Liver (tissue), 9 donors: ENCODE data around the gene GPBP1L1. TPM values are rescaled to one million over a fixed set of nuclear protein-coding genes. Genes with fewer than 3 reads are reported as not detected.

Experiments
- DNase-seq: peaks from one replicate; pipeline ENCODE4 v3.0.0-alpha.2; 2017; ENCODE audit warnings: low spot score
- H3K27ac ChIP-seq, 2 donors: one replicate each; pipeline ENCODE4 v1.7.0; 2013; ENCODE audit warnings: inconsistent platforms in 2 of 2, low read length in 2 of 2, control low read depth in 1 of 2, low read depth in 1 of 2, mild to moderate bottlenecking in 1 of 2
- H3K27me3 ChIP-seq, 4 donors: one replicate each; pipeline versions ENCODE4 v1.6.1 to v1.7.0; 2013; ENCODE audit warnings: low read length in 3 of 4, inconsistent platforms in 1 of 4, mild to moderate bottlenecking in 1 of 4, moderate library complexity in 1 of 4; ENCODE audit not compliant: control insufficient read depth in 4 of 4, insufficient read depth in 4 of 4
- H3K36me3 ChIP-seq, 4 donors: one replicate each; pipeline versions ENCODE4 v1.6.1 to v1.7.0; 2013; ENCODE audit warnings: low read length in 3 of 4, mild to moderate bottlenecking in 3 of 4, low read depth in 1 of 4, moderate library complexity in 1 of 4; ENCODE audit not compliant: control insufficient read depth in 4 of 4, insufficient read depth in 3 of 4
- H3K4me1 ChIP-seq, 4 donors: one replicate each; pipeline versions ENCODE4 v1.6.1 to v1.7.0; 2013; ENCODE audit warnings: low read length in 3 of 4, mild to moderate bottlenecking in 3 of 4, moderate library complexity in 1 of 4; ENCODE audit not compliant: control insufficient read depth in 4 of 4, insufficient read depth in 4 of 4
- H3K4me3 ChIP-seq, 3 donors: one replicate each; pipeline versions ENCODE4 v1.6.1 to v1.7.0; 2013; ENCODE audit warnings: low read length in 3 of 3, control low read depth in 1 of 3, low read depth in 1 of 3, mild to moderate bottlenecking in 1 of 3
- H3K9ac ChIP-seq, 2 donors: one replicate each; pipeline ENCODE4 v1.7.0; 2013; ENCODE audit warnings: low read length in 2 of 2, mild to moderate bottlenecking in 2 of 2, moderate library complexity in 2 of 2, control low read depth in 1 of 2, low read depth in 1 of 2
- H3K9me3 ChIP-seq, 4 donors: one replicate each; pipeline versions ENCODE4 v1.6.1 to v1.7.0; 2013; ENCODE audit warnings: low read length in 3 of 4; ENCODE audit not compliant: control insufficient read depth in 4 of 4
- EGR1 ChIP-seq, 2 donors: IDR thresholded peaks; 2 replicates each; pipeline ENCODE4 v1.6.1; 2016 to 2018; ENCODE audit warnings: antibody characterized with exemption in 2 of 2, low read depth in 2 of 2
- FOXA1 ChIP-seq: IDR thresholded peaks from 2 replicates; pipeline ENCODE4 v1.6.1; 2016; ENCODE audit warnings: antibody characterized with exemption
- FOXA2 ChIP-seq: IDR thresholded peaks from 2 replicates; pipeline ENCODE4 v1.6.1; 2016; ENCODE audit warnings: antibody characterized with exemption
- GABPA ChIP-seq, 2 donors: IDR thresholded peaks in 1 of 2; conservative IDR thresholded peaks in 1 of 2; 2 replicates each; pipeline ENCODE4 v1.6.1; 2016; ENCODE audit warnings: antibody characterized with exemption in 2 of 2, mild to moderate bottlenecking in 1 of 2, moderate library complexity in 1 of 2
- HNF4A ChIP-seq, 2 donors: conservative IDR thresholded peaks; 2 replicates each; pipeline ENCODE4 v1.6.1; 2016; ENCODE audit warnings: antibody characterized with exemption in 2 of 2, mild to moderate bottlenecking in 2 of 2
- HNF4G ChIP-seq: IDR thresholded peaks from 2 replicates; pipeline ENCODE4 v1.6.1; 2016; ENCODE audit warnings: antibody characterized with exemption
- JUND ChIP-seq, 2 donors: IDR thresholded peaks; 2 replicates each; pipeline ENCODE4 v1.6.1; 2016; ENCODE audit warnings: antibody characterized with exemption in 2 of 2
- NR2F2 ChIP-seq: IDR thresholded peaks from 2 replicates; pipeline ENCODE4 v1.6.1; 2016; ENCODE audit warnings: antibody characterized with exemption
- RAD21 ChIP-seq, 2 donors: IDR thresholded peaks; 2 replicates each; pipeline ENCODE4 v1.6.1; 2016; ENCODE audit warnings: antibody characterized with exemption in 2 of 2, mild to moderate bottlenecking in 2 of 2
- RXRA ChIP-seq, 2 donors: IDR thresholded peaks; 2 replicates each; pipeline ENCODE4 v1.6.1; 2017 to 2018; ENCODE audit warnings: antibody characterized with exemption in 2 of 2, mild to moderate bottlenecking in 1 of 2
- SP1 ChIP-seq: IDR thresholded peaks from 2 replicates; pipeline ENCODE4 v1.6.1; 2018; ENCODE audit warnings: antibody characterized with exemption, mild to moderate bottlenecking
- TAF1 ChIP-seq: conservative IDR thresholded peaks from 2 replicates; pipeline ENCODE4 v1.6.1; 2016; ENCODE audit warnings: antibody characterized with exemption, mild to moderate bottlenecking
- YY1 ChIP-seq: IDR thresholded peaks from 2 replicates; pipeline ENCODE4 v1.6.1; 2016; ENCODE audit warnings: antibody characterized with exemption, mild to moderate bottlenecking
- WGBS: extraction: QIAGEN DNeasy Blood & Tissue Kit; methylation state at CpG from one replicate; pipeline ENCODE4 v1.1.7; 2013; 5-methylcytosine and 5-hydroxymethylcytosine counted together
- polyA plus RNA-seq, 2 donors: library from polyadenylated mRNA; stranded (reverse) in 1 of 2; unstranded in 1 of 2; fragments of 200-250 nt in 1 of 2; fragments of >200 nt in 1 of 2; fragmentation: Nextera tagmentation in 1 of 2; extraction: Ambion mirVana in 1 of 2; gene quantifications; one replicate each; pipeline versions ENCODE4 v1.2.1 to v1.2.3, GENCODE V29; 2013 to 2015
- total RNA-seq, 2 donors: library from RNA; depleted of rRNA; stranded (reverse); fragments of >200 nt; gene quantifications; one replicate each; pipeline ENCODE4 v1.2.3, GENCODE V29; 2014
- TF ChIP-seq, protein P1 (sequence below): IDR thresholded peaks from 2 replicates; pipeline ENCODE4 v1.6.1; 2016; ENCODE audit warnings: antibody characterized with exemption, mild to moderate bottlenecking
- TF ChIP-seq, protein P2 (sequence below): IDR thresholded peaks from 2 replicates; pipeline ENCODE4 v1.6.1; 2016; ENCODE audit warnings: antibody characterized with exemption
- TF ChIP-seq, protein P3 (sequence below): fragments of 150-350 bp; IDR thresholded peaks from 2 replicates; pipeline ENCODE4 v1.5.1; 2017; ENCODE audit warnings: improper control_type of control experiment, low read depth, low read length; ENCODE audit not compliant: missing input control
- TF ChIP-seq, protein P4 (sequence below): IDR thresholded peaks from 2 replicates; pipeline ENCODE4 v1.6.1; 2016; ENCODE audit warnings: antibody characterized with exemption
- TF ChIP-seq, protein P5 (sequence below): IDR thresholded peaks from 2 replicates; pipeline ENCODE4 v1.6.1; 2016; ENCODE audit warnings: antibody characterized with exemption
- donor health status: healthy.
- donor health status: healthy.
- donor health status: healthy.
- donor health status: healthy.
- donor health status: healthy.

The GPBP1L1 gene
- total and polyA plus RNA-seq, 4 donors: 24.8 to 86.7 (median 53.5) TPM

DNA sequence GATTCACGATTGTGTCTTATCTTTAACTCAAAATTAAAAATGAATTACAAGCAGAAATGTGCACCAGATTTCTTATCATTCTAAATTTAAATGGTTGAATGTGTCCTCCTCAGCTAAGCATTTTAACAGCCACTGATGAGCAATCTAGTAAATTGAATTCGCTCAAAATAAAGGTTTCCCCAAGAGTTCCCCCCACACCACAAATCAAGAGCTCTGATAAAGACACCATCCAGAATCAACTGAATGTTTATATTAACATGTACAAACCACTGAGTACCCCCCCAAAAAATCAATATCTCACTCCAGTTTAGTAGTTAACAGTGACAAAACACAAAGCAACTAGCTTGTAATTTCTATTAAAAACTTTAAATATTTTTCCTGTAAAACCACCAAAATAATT, 1.9 kb downstream of the GPBP1L1 start (continued):
- TF ChIP-seq, protein P1, sequence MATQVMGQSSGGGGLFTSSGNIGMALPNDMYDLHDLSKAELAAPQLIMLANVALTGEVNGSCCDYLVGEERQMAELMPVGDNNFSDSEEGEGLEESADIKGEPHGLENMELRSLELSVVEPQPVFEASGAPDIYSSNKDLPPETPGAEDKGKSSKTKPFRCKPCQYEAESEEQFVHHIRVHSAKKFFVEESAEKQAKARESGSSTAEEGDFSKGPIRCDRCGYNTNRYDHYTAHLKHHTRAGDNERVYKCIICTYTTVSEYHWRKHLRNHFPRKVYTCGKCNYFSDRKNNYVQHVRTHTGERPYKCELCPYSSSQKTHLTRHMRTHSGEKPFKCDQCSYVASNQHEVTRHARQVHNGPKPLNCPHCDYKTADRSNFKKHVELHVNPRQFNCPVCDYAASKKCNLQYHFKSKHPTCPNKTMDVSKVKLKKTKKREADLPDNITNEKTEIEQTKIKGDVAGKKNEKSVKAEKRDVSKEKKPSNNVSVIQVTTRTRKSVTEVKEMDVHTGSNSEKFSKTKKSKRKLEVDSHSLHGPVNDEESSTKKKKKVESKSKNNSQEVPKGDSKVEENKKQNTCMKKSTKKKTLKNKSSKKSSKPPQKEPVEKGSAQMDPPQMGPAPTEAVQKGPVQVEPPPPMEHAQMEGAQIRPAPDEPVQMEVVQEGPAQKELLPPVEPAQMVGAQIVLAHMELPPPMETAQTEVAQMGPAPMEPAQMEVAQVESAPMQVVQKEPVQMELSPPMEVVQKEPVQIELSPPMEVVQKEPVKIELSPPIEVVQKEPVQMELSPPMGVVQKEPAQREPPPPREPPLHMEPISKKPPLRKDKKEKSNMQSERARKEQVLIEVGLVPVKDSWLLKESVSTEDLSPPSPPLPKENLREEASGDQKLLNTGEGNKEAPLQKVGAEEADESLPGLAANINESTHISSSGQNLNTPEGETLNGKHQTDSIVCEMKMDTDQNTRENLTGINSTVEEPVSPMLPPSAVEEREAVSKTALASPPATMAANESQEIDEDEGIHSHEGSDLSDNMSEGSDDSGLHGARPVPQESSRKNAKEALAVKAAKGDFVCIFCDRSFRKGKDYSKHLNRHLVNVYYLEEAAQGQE: no peak
- TF ChIP-seq, protein P2, sequence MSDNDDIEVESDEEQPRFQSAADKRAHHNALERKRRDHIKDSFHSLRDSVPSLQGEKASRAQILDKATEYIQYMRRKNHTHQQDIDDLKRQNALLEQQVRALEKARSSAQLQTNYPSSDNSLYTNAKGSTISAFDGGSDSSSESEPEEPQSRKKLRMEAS: no peak
- TF ChIP-seq SP1 (no peak), RXRA (IDR thresholded peaks at IDR 0.05) (no peak), TAF1 (no peak)

DNA sequence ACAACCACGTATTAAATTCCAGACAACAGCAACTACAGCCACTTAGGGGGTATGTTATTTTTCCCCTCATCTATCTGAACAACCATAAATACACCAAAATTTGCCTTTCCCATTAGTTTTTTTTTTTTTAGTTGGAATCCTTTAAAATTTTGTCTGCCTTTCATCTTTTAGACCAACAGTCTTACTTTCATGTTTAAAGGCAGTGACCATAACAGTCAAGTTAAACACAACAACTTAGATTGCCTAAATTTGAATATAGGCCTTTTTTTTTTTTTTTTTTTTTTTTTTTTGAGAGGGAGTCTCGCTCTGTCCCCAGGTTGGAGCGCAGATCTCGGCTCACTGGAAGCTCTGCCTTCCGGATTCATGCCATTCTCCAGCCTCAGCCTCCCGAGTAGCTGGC, 3.4 kb downstream of the GPBP1L1 start:
- H3K4me3 ChIP-seq: no peak overlapping the region
- no peaks in the 10 kb centered on the region for H3K36me3 ChIP-seq
- H3K4me1 ChIP-seq: peaks cover 16 to 52% (median 46%) of the 10 kb centered on the region in 4 donors
- no peak overlapping the region for H3K27ac ChIP-seq
- WGBS: 67% methylated on average over 6 of the region's 6 CpGs
- TF ChIP-seq TAF1 (no peak), RAD21 (IDR thresholded peaks at IDR 0.05) (no peak), YY1 (no peak), NR2F2 (no peak), RXRA (IDR thresholded peaks at IDR 0.05) (no peak), EGR1 (IDR thresholded peaks at IDR 0.05; ENCODE audit: low read depth in 2 of 2) (no peak), HNF4A (conservative IDR thresholded peaks at IDR 0.05) (no peak), FOXA1 (no peak), HNF4G (no peak), FOXA2 (no peak), SP1 (no peak), JUND (IDR thresholded peaks at IDR 0.05) (no peak), GABPA (IDR thresholded peaks at IDR 0.05 in 1 of 2, conservative IDR thresholded peaks at IDR 0.05 in 1 of 2) (no peak)
- TF ChIP-seq, protein P3, sequence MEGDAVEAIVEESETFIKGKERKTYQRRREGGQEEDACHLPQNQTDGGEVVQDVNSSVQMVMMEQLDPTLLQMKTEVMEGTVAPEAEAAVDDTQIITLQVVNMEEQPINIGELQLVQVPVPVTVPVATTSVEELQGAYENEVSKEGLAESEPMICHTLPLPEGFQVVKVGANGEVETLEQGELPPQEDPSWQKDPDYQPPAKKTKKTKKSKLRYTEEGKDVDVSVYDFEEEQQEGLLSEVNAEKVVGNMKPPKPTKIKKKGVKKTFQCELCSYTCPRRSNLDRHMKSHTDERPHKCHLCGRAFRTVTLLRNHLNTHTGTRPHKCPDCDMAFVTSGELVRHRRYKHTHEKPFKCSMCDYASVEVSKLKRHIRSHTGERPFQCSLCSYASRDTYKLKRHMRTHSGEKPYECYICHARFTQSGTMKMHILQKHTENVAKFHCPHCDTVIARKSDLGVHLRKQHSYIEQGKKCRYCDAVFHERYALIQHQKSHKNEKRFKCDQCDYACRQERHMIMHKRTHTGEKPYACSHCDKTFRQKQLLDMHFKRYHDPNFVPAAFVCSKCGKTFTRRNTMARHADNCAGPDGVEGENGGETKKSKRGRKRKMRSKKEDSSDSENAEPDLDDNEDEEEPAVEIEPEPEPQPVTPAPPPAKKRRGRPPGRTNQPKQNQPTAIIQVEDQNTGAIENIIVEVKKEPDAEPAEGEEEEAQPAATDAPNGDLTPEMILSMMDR: no peak
- TF ChIP-seq, protein P4, sequence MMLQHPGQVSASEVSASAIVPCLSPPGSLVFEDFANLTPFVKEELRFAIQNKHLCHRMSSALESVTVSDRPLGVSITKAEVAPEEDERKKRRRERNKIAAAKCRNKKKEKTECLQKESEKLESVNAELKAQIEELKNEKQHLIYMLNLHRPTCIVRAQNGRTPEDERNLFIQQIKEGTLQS: no peak
- TF ChIP-seq, protein P2: no peak
- TF ChIP-seq, protein P1: no peak
- TF ChIP-seq, protein P5, sequence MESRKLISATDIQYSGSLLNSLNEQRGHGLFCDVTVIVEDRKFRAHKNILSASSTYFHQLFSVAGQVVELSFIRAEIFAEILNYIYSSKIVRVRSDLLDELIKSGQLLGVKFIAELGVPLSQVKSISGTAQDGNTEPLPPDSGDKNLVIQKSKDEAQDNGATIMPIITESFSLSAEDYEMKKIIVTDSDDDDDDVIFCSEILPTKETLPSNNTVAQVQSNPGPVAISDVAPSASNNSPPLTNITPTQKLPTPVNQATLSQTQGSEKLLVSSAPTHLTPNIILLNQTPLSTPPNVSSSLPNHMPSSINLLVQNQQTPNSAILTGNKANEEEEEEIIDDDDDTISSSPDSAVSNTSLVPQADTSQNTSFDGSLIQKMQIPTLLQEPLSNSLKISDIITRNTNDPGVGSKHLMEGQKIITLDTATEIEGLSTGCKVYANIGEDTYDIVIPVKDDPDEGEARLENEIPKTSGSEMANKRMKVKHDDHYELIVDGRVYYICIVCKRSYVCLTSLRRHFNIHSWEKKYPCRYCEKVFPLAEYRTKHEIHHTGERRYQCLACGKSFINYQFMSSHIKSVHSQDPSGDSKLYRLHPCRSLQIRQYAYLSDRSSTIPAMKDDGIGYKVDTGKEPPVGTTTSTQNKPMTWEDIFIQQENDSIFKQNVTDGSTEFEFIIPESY: no peak
- DNase-seq: no peak
- H3K9me3 ChIP-seq: no peaks in the 10 kb centered on the region
- H3K9ac ChIP-seq: no peak overlapping the region
- no peaks in the 10 kb centered on the region for H3K27me3 ChIP-seq
